Tibial nerve (tissue), 4 donors: ENCODE results near the gene BLVRB. TPM values are rescaled to one million over a fixed set of nuclear protein-coding genes. Genes with fewer than 3 reads are reported as not detected.

ENCODE experiments used
- DNase-seq, 2 donors: peaks; one replicate each; pipeline ENCODE4 v3.0.0-alpha.2; 2019; ENCODE audit warnings: low spot score in 2 of 2
- H3K27ac ChIP-seq, 4 donors: fragments of 200-600 bp; sonication (generic) in 3 of 4; one replicate each; pipeline ENCODE4 v1.5.1; 2017 to 2019; ENCODE audit warnings: mild to moderate bottlenecking in 1 of 4
- H3K27me3 ChIP-seq, 2 donors: fragments of 200-600 bp; sonication (generic) in 1 of 2; one replicate each; pipeline versions ENCODE4 v1.5.1 to v1.6.0; 2017 to 2019
- H3K36me3 ChIP-seq, 3 donors: fragments of 200-600 bp; sonication (generic); one replicate each; pipeline ENCODE4 v1.5.1; 2018 to 2019
- H3K4me1 ChIP-seq, 4 donors: fragments of 200-600 bp; sonication (generic) in 3 of 4; one replicate each; pipeline ENCODE4 v1.5.1; 2017 to 2019
- H3K4me3 ChIP-seq, 4 donors: fragments of 200-600 bp; sonication (generic) in 3 of 4; one replicate each; pipeline ENCODE4 v1.5.1; 2017 to 2019; ENCODE audit warnings: mild to moderate bottlenecking in 1 of 4, moderate library complexity in 1 of 4
- H3K9me3 ChIP-seq, 4 donors: fragments of 200-600 bp; sonication (generic) in 3 of 4; one replicate each; pipeline ENCODE4 v1.5.1; 2017 to 2019
- EP300 ChIP-seq, 2 donors: sonication (generic); formaldehyde crosslinking; IDR thresholded peaks; one replicate each; pipeline ENCODE4 v1.6.1; 2017; ENCODE audit warnings: antibody characterized with exemption in 2 of 2, mild to moderate bottlenecking in 1 of 2
- POLR2A ChIP-seq, 2 donors: fragments of 450-650 bp; IDR thresholded peaks; one replicate each; pipeline ENCODE4 v1.6.1; 2017; ENCODE audit warnings: antibody characterized with exemption in 2 of 2, mild to moderate bottlenecking in 2 of 2, moderate library complexity in 2 of 2
- WGBS, 2 donors: methylation state at CpG; one replicate each; pipeline ENCODE4 v1.1.5; 2018; 5-methylcytosine and 5-hydroxymethylcytosine counted together
- total RNA-seq, 4 donors: library from RNA; depleted of rRNA; stranded (reverse); fragments of >200 nt; gene quantifications; one replicate each; pipeline ENCODE4 v1.1.0, GENCODE V29; 2016
- TF ChIP-seq, protein P1 (sequence below), 5 experiments: fragments of 200-600 bp in 3 of 5; fragments of 450-650 bp in 2 of 5; sonication (generic) in 3 of 5; IDR thresholded peaks; one replicate each; pipeline ENCODE4 v1.5.1; 2016 to 2019; ENCODE audit warnings: antibody characterized with exemption in 5 of 5, mild to moderate bottlenecking in 3 of 5, moderate library complexity in 2 of 5

Gene BLVRB
- total RNA-seq, 4 donors from 2014 or later: 219 to 299 (median 244) TPM

- Histone ChIP-seq H3K4me3 (no peak overlapping the region), H3K27me3 (peaks cover 0 to 32% of the 10 kb centered on the region in 2 donors), H3K36me3 (peaks cover 0 to 17% (median 0%) of the 10 kb centered on the region in 3 donors), H3K27ac (no peak overlapping the region), H3K9me3 (no peaks in the 10 kb centered on the region), H3K4me1 (peaks cover 0 to 12% (median 0%) of the 10 kb centered on the region in 4 donors)
- TF ChIP-seq POLR2A (IDR thresholded peaks at IDR 0.05): no peak
- TF ChIP-seq, protein P1, sequence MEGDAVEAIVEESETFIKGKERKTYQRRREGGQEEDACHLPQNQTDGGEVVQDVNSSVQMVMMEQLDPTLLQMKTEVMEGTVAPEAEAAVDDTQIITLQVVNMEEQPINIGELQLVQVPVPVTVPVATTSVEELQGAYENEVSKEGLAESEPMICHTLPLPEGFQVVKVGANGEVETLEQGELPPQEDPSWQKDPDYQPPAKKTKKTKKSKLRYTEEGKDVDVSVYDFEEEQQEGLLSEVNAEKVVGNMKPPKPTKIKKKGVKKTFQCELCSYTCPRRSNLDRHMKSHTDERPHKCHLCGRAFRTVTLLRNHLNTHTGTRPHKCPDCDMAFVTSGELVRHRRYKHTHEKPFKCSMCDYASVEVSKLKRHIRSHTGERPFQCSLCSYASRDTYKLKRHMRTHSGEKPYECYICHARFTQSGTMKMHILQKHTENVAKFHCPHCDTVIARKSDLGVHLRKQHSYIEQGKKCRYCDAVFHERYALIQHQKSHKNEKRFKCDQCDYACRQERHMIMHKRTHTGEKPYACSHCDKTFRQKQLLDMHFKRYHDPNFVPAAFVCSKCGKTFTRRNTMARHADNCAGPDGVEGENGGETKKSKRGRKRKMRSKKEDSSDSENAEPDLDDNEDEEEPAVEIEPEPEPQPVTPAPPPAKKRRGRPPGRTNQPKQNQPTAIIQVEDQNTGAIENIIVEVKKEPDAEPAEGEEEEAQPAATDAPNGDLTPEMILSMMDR (IDR thresholded peaks at IDR 0.05): no peak
- no peak for TF ChIP-seq EP300 (IDR thresholded peaks at IDR 0.05)
- 22 to 27% methylated on average over 1 of the region's 1 CpG for WGBS, 2 donors
- no peak for DNase-seq
Observed at GRCh38 chr19:40512110-40512472, 46.5 kb upstream of the BLVRB start.

DNA sequence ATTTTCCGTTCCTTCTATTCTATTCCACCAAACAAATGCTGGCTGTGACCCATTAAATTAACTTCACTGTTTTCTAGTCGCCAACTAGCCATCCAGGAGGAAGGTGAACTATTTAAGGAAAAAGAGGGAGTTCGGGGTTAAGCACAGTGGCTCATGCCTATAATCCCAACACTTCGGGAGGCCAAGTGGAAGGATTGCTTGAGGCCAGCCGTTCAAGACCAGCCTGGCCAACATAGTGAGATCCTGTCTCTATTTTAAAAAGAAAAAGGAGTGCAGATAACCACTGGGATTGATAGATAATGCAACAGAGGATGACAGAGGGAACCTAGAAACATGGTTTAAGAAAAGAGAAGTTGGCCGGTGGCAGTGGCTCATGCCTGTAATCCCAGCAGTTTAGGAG lies 45.9 kb upstream of the BLVRB start:
- Histone ChIP-seq H3K36me3 (peaks cover 0 to 17% (median 0%) of the 10 kb centered on the region in 3 donors), H3K9me3 (no peaks in the 10 kb centered on the region), H3K27me3 (peaks cover 0 to 32% of the 10 kb centered on the region in 2 donors), H3K4me3 (no peak overlapping the region), H3K27ac (no peak overlapping the region), H3K4me1 (peaks cover 0 to 12% (median 0%) of the 10 kb centered on the region in 4 donors)
- DNase-seq: no peak
- WGBS, 2 donors: 79 to 83% methylated on average over 6 of the region's 6 CpGs
- TF ChIP-seq POLR2A (IDR thresholded peaks at IDR 0.05) (no peak), EP300 (IDR thresholded peaks at IDR 0.05) (no peak)
- TF ChIP-seq, protein P1 (IDR thresholded peaks at IDR 0.05): no peak

GRCh38 chr19:40510526-40511115 lies 45.1 kb upstream of the BLVRB start:
- peaks cover 0 to 32% of the 10 kb centered on the region in 2 donors for H3K27me3 ChIP-seq
- DNase-seq: no peak
- peaks cover 0 to 12% (median 0%) of the 10 kb centered on the region in 4 donors for H3K4me1 ChIP-seq
- no peak for TF ChIP-seq POLR2A (IDR thresholded peaks at IDR 0.05)
- H3K27ac ChIP-seq: no peak overlapping the region
- peaks cover 0 to 17% (median 0%) of the 10 kb centered on the region in 3 donors for H3K36me3 ChIP-seq
- 86 to 93% methylated on average over 7 of the region's 7 CpGs for WGBS, 2 donors
- no peaks in the 10 kb centered on the region for H3K9me3 ChIP-seq
- H3K4me3 ChIP-seq: no peak overlapping the region

- TF ChIP-seq POLR2A (IDR thresholded peaks at IDR 0.05) (no peak), EP300 (IDR thresholded peaks at IDR 0.05) (no peak)
- TF ChIP-seq, protein P1 (IDR thresholded peaks at IDR 0.05): no peak
- Histone ChIP-seq H3K4me1 (peaks cover 0 to 12% (median 0%) of the 10 kb centered on the region in 4 donors), H3K4me3 (no peak overlapping the region), H3K27me3 (peaks cover 0 to 17% of the 10 kb centered on the region in 2 donors), H3K9me3 (no peaks in the 10 kb centered on the region), H3K27ac (no peak overlapping the region), H3K36me3 (peaks cover 0 to 17% (median 0%) of the 10 kb centered on the region in 3 donors)
- no peak for DNase-seq
- 84 to 88% methylated on average over 8 of the region's 8 CpGs for WGBS, 2 donors
Observed at GRCh38 chr19:40508739-40509260, 43.3 kb upstream of the BLVRB start.

GRCh38 chr19:40507892-40508291 lies 42.3 kb upstream of the BLVRB start:
- H3K27me3 ChIP-seq: peaks cover 0 to 9% of the 10 kb centered on the region in 2 donors
- no peak for DNase-seq
- TF ChIP-seq EP300 (IDR thresholded peaks at IDR 0.05) (no peak), POLR2A (IDR thresholded peaks at IDR 0.05) (no peak)
- TF ChIP-seq, protein P1 (IDR thresholded peaks at IDR 0.05): no peak
- no peaks in the 10 kb centered on the region for H3K9me3 ChIP-seq
- peaks cover 0 to 17% (median 0%) of the 10 kb centered on the region in 3 donors for H3K36me3 ChIP-seq
- 23 to 37% methylated on average over 2 of the region's 2 CpGs for WGBS, 2 donors
- H3K27ac ChIP-seq: no peak overlapping the region
- H3K4me3 ChIP-seq: no peak overlapping the region
- H3K4me1 ChIP-seq: peaks cover 0 to 8% (median 0%) of the 10 kb centered on the region in 4 donors
